Adipocyte (in vitro differentiated cells): ENCODE results near the gene C1QTNF6.

Experiments
- DNase-seq: peaks from one replicate; pipeline ENCODE4 v3.0.0-alpha.2; 2015; ENCODE audit warnings: low read depth
- H3K27me3 ChIP-seq: replicated peaks from 2 replicates; pipeline ENCODE4 v1.7.0; 2013; ENCODE audit warnings: mild to moderate bottlenecking, low read length, moderate library complexity; ENCODE audit not compliant: control insufficient read depth, insufficient read depth
- H3K36me3 ChIP-seq: 2 replicates; pipeline ENCODE4 v1.7.0; 2013; ENCODE audit warnings: low read length, mild to moderate bottlenecking, moderate library complexity; ENCODE audit not compliant: control insufficient read depth, insufficient read depth, severe bottlenecking
- H3K4me1 ChIP-seq: 2 replicates; pipeline ENCODE4 v1.7.0; 2013; ENCODE audit warnings: mild to moderate bottlenecking, low read length, moderate library complexity; ENCODE audit not compliant: control insufficient read depth, insufficient read depth
- H3K4me3 ChIP-seq: 2 replicates; pipeline ENCODE4 v1.7.0; 2013; ENCODE audit warnings: mild to moderate bottlenecking, low read length, moderate library complexity
- H3K9ac ChIP-seq: 2 replicates; pipeline ENCODE4 v1.7.0; 2013; ENCODE audit warnings: mild to moderate bottlenecking, low read length, moderate library complexity
- H3K9me3 ChIP-seq: 2 replicates; pipeline ENCODE4 v1.7.0; 2013; ENCODE audit warnings: mild to moderate bottlenecking, low read length, moderate library complexity; ENCODE audit not compliant: control insufficient read depth

C1QTNF6 gene

GRCh38 chr22:37139762-37140161, 48.3 kb downstream of the C1QTNF6 start:
- no peak overlapping the region for H3K9ac ChIP-seq
- H3K9me3 ChIP-seq: no peaks in the 10 kb centered on the region
- peaks cover 40% of the 10 kb centered on the region for H3K27me3 ChIP-seq
- no peaks in the 10 kb centered on the region for H3K4me1 ChIP-seq
- no peak overlapping the region for H3K4me3 ChIP-seq
- DNase-seq: no peak
- H3K36me3 ChIP-seq: no peaks in the 10 kb centered on the region

GRCh38 chr22:37138849-37139561, 49.0 kb downstream of the C1QTNF6 start:
- Histone ChIP-seq H3K4me1 (no peaks in the 10 kb centered on the region), H3K9ac (no peak overlapping the region), H3K27me3 (peaks cover 37% of the 10 kb centered on the region), H3K9me3 (no peaks in the 10 kb centered on the region), H3K36me3 (no peaks in the 10 kb centered on the region), H3K4me3 (no peak overlapping the region)
- no peak for DNase-seq

- Histone ChIP-seq H3K27me3 (peaks cover 29% of the 10 kb centered on the region), H3K4me1 (no peaks in the 10 kb centered on the region), H3K9ac (no peak overlapping the region), H3K36me3 (no peaks in the 10 kb centered on the region), H3K9me3 (no peaks in the 10 kb centered on the region), H3K4me3 (no peak overlapping the region)
- no peak for DNase-seq
These were observed 50.0 kb downstream of the C1QTNF6 start for GRCh38 chr22:37137903-37138665.

DNA sequence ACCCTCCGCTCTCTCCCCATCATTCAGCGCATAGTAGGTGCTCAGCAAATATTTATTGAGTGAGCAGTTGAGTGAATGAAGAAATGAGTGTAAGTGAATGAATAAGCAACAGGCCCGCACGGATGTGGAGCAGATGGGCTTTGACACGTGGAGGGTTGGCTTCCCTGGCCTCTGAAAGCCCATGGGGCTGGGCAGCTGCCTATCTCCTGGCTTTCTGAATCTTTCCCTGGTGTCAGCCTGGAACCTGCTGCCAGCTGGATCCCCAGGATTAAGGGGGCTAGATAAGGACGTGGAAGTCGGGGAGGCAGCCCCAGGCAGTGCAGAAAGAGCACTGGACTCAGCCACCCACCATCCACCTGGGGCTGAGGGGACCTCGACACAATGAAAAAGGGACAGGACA, 50.9 kb downstream of the C1QTNF6 start:
- Histone ChIP-seq H3K9me3 (no peaks in the 10 kb centered on the region), H3K4me3 (no peak overlapping the region), H3K27me3 (peaks cover 25% of the 10 kb centered on the region), H3K4me1 (no peaks in the 10 kb centered on the region), H3K9ac (no peak overlapping the region), H3K36me3 (no peaks in the 10 kb centered on the region)
- DNase-seq: no peak

GRCh38 chr22:37135023-37135422, 53.0 kb downstream of the C1QTNF6 start:
- Histone ChIP-seq H3K4me3 (no peak overlapping the region), H3K4me1 (no peaks in the 10 kb centered on the region), H3K9ac (no peak overlapping the region), H3K36me3 (no peaks in the 10 kb centered on the region), H3K27me3 (peaks cover 19% of the 10 kb centered on the region), H3K9me3 (no peaks in the 10 kb centered on the region)
- DNase-seq: no peak

DNA sequence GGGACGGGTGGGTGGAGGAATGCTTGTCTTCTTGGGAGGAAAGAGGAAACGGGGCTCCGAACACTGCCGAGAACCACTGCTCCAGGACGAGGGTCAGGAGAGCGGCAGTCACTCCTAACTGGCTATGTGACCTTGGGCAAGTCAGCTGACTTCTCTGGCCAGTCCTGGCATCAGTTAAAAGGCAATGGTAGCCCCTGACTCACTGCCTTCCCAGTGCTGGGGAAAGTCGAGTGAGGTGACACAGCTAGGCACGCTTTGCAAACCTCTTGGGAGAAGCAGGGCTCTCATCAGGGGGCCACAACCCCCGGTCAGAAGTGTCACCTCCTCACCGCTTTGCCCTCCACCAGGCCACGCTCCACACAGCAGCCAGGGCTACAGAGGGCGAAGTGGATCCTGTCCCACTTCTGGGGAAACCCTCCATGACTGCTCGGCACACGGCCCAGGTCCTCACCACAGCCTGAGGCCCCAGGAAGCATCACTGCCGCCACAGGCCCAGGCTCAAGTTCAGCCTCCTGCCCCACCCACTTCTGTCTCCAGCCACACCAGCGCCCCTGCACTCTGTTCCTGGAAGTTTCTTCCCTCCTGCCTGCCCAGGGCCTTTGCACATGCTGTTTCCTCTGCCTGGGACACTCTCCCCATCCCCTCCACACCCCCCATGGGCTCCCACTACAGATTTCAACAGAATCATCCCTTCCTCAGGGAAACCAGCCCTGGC, 54.6 kb downstream of the C1QTNF6 start:
- Histone ChIP-seq H3K4me3 (no peak overlapping the region), H3K9ac (no peak overlapping the region), H3K27me3 (peaks cover 19% of the 10 kb centered on the region), H3K4me1 (no peaks in the 10 kb centered on the region), H3K36me3 (no peaks in the 10 kb centered on the region), H3K9me3 (no peaks in the 10 kb centered on the region)
- DNase-seq: no peak

DNA sequence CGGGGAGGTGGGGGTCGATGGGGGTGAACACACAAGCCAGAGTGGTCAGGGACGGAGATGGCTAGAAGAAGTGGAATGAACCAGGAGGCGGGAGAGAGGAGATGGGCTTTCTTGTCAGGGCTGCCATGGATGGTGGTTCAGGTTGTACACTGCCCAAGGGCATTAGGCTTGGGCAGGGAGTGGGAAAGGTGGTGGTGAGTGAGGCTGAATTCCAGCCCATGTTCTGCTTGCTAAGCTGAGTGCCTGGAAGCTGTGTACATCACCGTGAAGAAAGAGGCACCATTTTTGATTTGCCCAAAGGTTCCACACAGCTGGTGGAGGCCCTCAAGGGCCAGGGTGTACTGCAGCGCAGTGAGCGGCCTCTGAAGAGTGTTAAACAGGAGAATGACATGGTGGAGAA, 55.3 kb downstream of the C1QTNF6 start:
- no peak overlapping the region for H3K4me3 ChIP-seq
- no peak for DNase-seq
- H3K27me3 ChIP-seq: peaks cover 19% of the 10 kb centered on the region
- no peaks in the 10 kb centered on the region for H3K36me3 ChIP-seq
- no peak overlapping the region for H3K9ac ChIP-seq
- no peaks in the 10 kb centered on the region for H3K9me3 ChIP-seq
- H3K4me1 ChIP-seq: no peaks in the 10 kb centered on the region
